Hepatocyte (in vitro differentiated cells): Measurements from ENCODE around the gene PSD.

Experiments used
- EZH2 ChIP-seq: fragments of 200-600 bp; sonication (generic); IDR thresholded peaks from 2 replicates; pipeline ENCODE4 v1.6.1; 2016; ENCODE audit warnings: antibody characterized with exemption, mild to moderate bottlenecking, borderline replicate concordance
- TF ChIP-seq, protein P1 (sequence below): fragments of 200-600 bp; sonication (generic); IDR thresholded peaks from 2 replicates; pipeline ENCODE4 v1.5.1; 2016; ENCODE audit warnings: antibody characterized with exemption, mild to moderate bottlenecking; ENCODE audit not compliant: poor library complexity

DNA sequence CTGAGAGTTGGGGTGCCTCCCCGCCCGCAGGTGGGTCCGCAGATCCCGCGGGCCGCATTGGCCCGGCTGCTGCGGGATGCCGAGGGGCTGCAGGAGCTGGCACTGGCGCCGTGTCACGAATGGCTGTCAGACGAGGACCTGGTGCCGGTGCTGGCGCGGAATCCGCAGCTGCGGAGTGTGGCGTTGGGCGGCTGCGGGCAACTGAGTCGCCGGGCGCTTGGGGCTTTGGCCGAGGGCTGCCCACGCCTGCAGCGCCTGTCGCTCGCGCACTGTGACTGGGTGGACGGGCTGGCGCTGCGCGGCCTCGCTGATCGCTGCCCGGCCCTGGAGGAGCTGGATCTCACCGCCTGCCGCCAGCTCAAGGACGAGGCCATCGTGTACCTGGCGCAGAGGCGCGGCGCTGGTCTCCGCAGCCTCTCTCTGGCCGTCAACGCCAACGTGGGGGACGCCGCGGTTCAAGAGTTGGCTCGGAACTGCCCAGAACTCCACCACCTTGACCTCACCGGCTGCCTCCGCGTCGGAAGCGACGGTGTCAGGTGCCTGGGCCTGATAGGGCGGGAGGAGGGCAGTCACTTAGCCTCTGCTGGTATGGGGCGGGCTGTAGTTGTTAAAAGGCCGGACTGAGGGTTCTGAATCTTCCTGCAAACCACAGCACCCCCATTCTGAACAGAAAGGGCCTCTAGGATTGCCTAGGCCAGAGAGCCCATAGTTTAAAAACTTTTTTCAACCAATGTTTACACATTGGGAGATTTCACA lies 3.4 kb upstream of the PSD start:
- TF ChIP-seq, protein P1, sequence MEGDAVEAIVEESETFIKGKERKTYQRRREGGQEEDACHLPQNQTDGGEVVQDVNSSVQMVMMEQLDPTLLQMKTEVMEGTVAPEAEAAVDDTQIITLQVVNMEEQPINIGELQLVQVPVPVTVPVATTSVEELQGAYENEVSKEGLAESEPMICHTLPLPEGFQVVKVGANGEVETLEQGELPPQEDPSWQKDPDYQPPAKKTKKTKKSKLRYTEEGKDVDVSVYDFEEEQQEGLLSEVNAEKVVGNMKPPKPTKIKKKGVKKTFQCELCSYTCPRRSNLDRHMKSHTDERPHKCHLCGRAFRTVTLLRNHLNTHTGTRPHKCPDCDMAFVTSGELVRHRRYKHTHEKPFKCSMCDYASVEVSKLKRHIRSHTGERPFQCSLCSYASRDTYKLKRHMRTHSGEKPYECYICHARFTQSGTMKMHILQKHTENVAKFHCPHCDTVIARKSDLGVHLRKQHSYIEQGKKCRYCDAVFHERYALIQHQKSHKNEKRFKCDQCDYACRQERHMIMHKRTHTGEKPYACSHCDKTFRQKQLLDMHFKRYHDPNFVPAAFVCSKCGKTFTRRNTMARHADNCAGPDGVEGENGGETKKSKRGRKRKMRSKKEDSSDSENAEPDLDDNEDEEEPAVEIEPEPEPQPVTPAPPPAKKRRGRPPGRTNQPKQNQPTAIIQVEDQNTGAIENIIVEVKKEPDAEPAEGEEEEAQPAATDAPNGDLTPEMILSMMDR: no peak
- TF ChIP-seq EZH2: no peak
